ACC112 (cell line): ENCODE measurements around the gene RBM12.

Source experiments
- H2AFZ ChIP-seq: fragments of 200-600 bp; sonication (generic); one replicate; pipeline ENCODE4 v1.6.0; 2017; ENCODE audit warnings: antibody characterized with exemption, low read length; ENCODE audit not compliant: unreplicated experiment
- H3K27ac ChIP-seq: fragments of 200-600 bp; sonication (generic); 2 replicates; pipeline ENCODE4 v1.5.1; 2014; ENCODE audit warnings: low read depth, mild to moderate bottlenecking, antibody characterized with exemption, low read length, moderate library complexity
- H3K27me3 ChIP-seq: fragments of 200-600 bp; sonication (generic); 2 replicates; pipeline ENCODE4 v1.6.1; 2014; ENCODE audit warnings: mild to moderate bottlenecking, antibody characterized with exemption, low read length, moderate library complexity, mixed read lengths; ENCODE audit not compliant: insufficient read depth
- H3K36me3 ChIP-seq: fragments of 200-600 bp; sonication (generic); 2 replicates; pipeline ENCODE4 v1.6.1; 2016; ENCODE audit warnings: mild to moderate bottlenecking, antibody characterized with exemption, low read length, moderate library complexity, mixed read lengths; ENCODE audit not compliant: insufficient read depth
- H3K4me1 ChIP-seq: fragments of 200-600 bp; sonication (generic); one replicate; pipeline ENCODE4 v1.6.1; 2016; ENCODE audit warnings: low read length, mixed read lengths; ENCODE audit not compliant: insufficient read depth, unreplicated experiment, control insufficient read depth
- H3K4me3 ChIP-seq: fragments of 200-600 bp; sonication (generic); 2 replicates; pipeline ENCODE4 v1.5.1; 2014; ENCODE audit warnings: mild to moderate bottlenecking, low read depth, low read length
- H3K79me2 ChIP-seq: fragments of 200-600 bp; sonication (generic); one replicate; pipeline ENCODE4 v1.6.0; 2016; ENCODE audit warnings: low read length; ENCODE audit not compliant: control insufficient read depth, unreplicated experiment, insufficient read depth

The RBM12 gene

GRCh38 chr20:35635652-35636051, 29.0 kb downstream of the RBM12 start:
- Histone ChIP-seq H3K4me3 (no peak overlapping the region), H3K36me3 (peaks cover 2% of the 10 kb centered on the region; the same call in 1 of the 2 replicates), H2AFZ (no peak overlapping the region), H3K27me3 (no peaks in the 10 kb centered on the region), H3K79me2 (peaks cover 61% of the 10 kb centered on the region), H3K4me1 (no peaks in the 10 kb centered on the region), H3K27ac (no peak overlapping the region)

- peaks cover 7% of the 10 kb centered on the region; the same call in 1 of the 2 replicates for H3K36me3 ChIP-seq
Measured at GRCh38 chr20:35632539-35633115, 32.1 kb downstream of the RBM12 start.

GRCh38 chr20:35630636-35631035, 34.1 kb downstream of the RBM12 start:
- peaks cover 12% of the 10 kb centered on the region for H3K79me2 ChIP-seq
- H3K4me1 ChIP-seq, result no peaks in the 10 kb centered on the region
- peaks cover 15% of the 10 kb centered on the region; the same call in 1 of the 2 replicates for H3K36me3 ChIP-seq
- no peak overlapping the region for H2AFZ ChIP-seq
- H3K27ac ChIP-seq, result no peak overlapping the region
- H3K4me3 ChIP-seq, result no peak overlapping the region
- H3K27me3 ChIP-seq, result no peaks in the 10 kb centered on the region

More at GRCh38 chr20:35632539-35633115, 32.1 kb downstream of the RBM12 start:
- H3K27me3 ChIP-seq, result no peaks in the 10 kb centered on the region
- H2AFZ ChIP-seq, result no peak overlapping the region
- peaks cover 32% of the 10 kb centered on the region for H3K79me2 ChIP-seq
- H3K4me1 ChIP-seq, result no peaks in the 10 kb centered on the region
- H3K4me3 ChIP-seq, result no peak overlapping the region
- no peak overlapping the region for H3K27ac ChIP-seq

DNA sequence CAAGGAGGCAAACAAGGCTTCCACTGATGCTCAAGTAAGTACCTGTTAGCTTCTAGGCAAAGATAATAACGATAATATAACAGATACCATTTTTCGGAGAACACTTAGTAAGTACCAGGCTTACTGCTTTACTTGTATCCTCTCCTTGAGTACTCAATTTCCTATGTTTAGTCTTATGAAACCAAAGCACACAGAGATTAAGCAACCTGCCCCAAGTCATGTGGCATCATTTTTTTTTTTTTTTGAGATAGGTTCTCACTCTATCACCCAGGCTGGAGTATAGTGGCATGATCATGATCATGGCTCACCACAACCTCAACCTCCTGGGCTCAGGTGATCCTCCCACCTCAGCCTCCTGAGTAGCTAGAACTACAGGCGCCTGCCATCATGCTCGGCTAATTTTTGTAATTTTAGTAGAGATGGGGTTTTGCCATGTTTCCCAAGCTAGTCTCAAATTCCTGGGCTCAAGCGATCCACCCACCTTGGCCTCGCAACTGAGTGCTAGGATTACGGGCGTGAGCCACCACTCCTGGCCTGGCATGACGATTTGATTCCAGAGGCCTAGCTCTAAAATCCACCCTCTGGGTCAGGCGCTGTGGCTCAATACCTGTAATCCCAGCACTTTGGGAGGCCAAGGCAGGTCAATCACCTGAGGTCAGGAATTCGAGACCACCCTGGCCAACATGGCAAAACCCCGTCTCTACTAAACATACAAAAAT, 35.1 kb downstream of the RBM12 start:
- no peak overlapping the region for H2AFZ ChIP-seq
- H3K4me3 ChIP-seq, result no peak overlapping the region
- peaks cover 4% of the 10 kb centered on the region for H3K79me2 ChIP-seq
- no peaks in the 10 kb centered on the region for H3K27me3 ChIP-seq
- H3K27ac ChIP-seq, result no peak overlapping the region
- no peaks in the 10 kb centered on the region for H3K4me1 ChIP-seq
- H3K36me3 ChIP-seq, result peaks cover 15% of the 10 kb centered on the region; the same call in 1 of the 2 replicates

DNA sequence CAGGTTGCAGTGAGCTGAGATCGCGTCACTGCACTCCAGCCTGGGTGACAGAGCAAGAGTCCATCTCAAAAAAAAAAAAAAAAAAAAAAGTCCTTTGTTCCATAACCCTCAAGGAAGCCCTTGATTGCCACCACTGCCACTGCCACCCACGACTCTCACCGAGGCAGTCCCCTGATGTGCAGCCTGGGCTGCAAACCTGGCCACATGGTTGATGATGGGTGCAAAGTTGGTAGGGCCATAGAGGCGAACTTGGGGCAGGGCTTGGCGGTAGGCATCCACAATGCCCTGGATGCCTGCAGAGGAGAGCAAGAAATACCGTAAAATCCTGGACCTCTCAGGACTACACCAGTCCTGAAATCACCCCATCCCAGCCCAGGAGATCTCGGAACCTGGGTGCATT, 37.6 kb downstream of the RBM12 start:
- no peaks in the 10 kb centered on the region for H3K79me2 ChIP-seq
- no peak overlapping the region for H2AFZ ChIP-seq
- no peaks in the 10 kb centered on the region for H3K27me3 ChIP-seq
- H3K4me3 ChIP-seq, result no peak overlapping the region
- no peak overlapping the region for H3K27ac ChIP-seq
- no peaks in the 10 kb centered on the region for H3K4me1 ChIP-seq
- H3K36me3 ChIP-seq, result peaks cover 15% of the 10 kb centered on the region; the same call in 1 of the 2 replicates

DNA sequence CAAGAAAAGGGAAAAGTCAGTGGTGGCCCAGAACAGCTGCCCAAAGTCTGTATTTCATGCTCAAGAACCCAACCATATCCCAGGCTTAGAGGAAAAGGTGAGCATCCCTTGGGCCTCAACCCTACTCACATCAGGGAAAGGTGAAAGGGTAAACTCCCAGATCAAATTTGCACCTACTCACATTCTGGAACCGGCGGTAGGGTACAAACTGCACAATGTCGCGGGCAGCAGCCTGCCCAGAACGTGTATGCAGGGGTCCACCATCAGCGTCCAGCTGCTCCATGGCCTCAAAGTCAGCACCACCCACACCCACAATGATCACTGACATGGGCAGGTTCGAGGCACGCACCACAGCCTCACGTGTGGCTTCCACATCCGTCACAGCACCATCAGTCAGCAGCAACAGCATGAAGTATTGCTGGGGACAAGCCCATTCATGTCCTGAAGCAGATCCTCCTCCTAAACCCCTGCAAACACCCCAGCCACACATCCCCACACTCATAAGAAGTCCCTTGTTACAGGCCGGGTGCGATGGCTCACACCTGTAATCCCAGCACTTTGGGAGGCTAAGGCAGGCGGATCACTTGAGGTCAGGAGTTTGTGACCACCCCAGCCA, 38.2 kb downstream of the RBM12 start:
- H3K4me1 ChIP-seq, result no peaks in the 10 kb centered on the region
- H3K36me3 ChIP-seq, result peaks cover 20% of the 10 kb centered on the region; the same call in 1 of the 2 replicates
- no peak overlapping the region for H3K4me3 ChIP-seq

DNA sequence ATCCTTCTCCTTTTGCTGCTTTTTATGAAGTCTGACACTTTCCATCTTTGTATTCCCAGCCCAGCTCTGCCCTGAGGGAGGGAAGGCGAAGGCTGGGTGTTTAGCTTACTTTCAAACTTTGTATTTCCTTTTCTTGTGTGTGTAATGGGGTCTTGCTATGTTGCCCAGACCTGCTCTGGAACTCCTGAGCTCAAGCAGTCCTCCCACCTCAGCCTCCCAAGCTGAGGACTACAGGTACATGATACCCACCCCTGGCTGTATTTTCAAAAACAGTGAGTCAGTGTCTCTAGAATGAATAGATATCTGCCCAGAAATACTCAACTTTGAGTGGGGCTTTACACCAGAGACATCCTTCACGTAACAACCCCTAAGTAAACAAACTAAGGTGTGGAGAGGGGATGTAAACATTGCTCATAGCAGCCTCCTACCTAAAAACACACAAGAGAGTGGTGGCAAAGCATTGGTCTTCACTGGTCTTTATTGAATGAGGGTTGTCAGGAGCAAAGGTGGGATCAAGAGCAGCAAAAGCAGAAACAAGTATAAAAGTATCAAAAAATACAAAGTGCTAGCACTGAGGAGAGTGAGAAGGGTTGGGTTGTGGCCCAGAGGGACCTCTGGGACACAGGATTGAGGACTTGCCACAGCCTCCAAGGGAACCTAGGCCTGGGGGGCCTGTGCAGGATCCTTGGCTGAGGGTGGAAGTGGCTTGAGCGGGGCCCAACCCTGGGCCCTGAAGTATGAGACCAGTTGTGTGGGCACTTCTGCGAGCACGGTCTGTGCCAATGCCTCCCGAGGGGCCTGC, 38.9 kb downstream of the RBM12 start:
- H2AFZ ChIP-seq, result no peak overlapping the region
- H3K4me3 ChIP-seq, result no peak overlapping the region
- H3K27ac ChIP-seq, result no peak overlapping the region
- H3K36me3 ChIP-seq, result peaks cover 21% of the 10 kb centered on the region; the same call in 1 of the 2 replicates
- no peaks in the 10 kb centered on the region for H3K4me1 ChIP-seq
- no peaks in the 10 kb centered on the region for H3K27me3 ChIP-seq
- H3K79me2 ChIP-seq, result no peaks in the 10 kb centered on the region

More for the DNA sequence above, 38.2 kb downstream of the RBM12 start:
- Histone ChIP-seq H3K27ac (no peak overlapping the region), H3K79me2 (no peaks in the 10 kb centered on the region), H3K27me3 (no peaks in the 10 kb centered on the region), H2AFZ (no peak overlapping the region)

- Histone ChIP-seq H3K4me3 (no peak overlapping the region), H3K27ac (no peak overlapping the region), H3K79me2 (peaks cover 13% of the 10 kb centered on the region), H2AFZ (no peak overlapping the region), H3K27me3 (no peaks in the 10 kb centered on the region), H3K36me3 (peaks cover 15% of the 10 kb centered on the region; the same call in 1 of the 2 replicates), H3K4me1 (peaks cover 4% of the 10 kb centered on the region)
Measured at GRCh38 chr20:35621560-35621946, 43.1 kb downstream of the RBM12 start.

GRCh38 chr20:35620818-35621559, 43.7 kb downstream of the RBM12 start:
- peaks cover 11% of the 10 kb centered on the region; the same call in 1 of the 2 replicates for H3K36me3 ChIP-seq
- no peaks in the 10 kb centered on the region for H3K27me3 ChIP-seq
- no peak overlapping the region for H2AFZ ChIP-seq
- peaks cover 4% of the 10 kb centered on the region for H3K4me1 ChIP-seq
- H3K79me2 ChIP-seq, result peaks cover 13% of the 10 kb centered on the region
- no peak overlapping the region for H3K27ac ChIP-seq
- H3K4me3 ChIP-seq, result no peak overlapping the region
